GM19397 (cell line): ENCODE results near the gene CHRDL1.
A peak's percentile ranks its signal among the peaks of the same experiment; 100 is the strongest.

Experiments
- ATAC-seq: cut with Tn5 transposase; IDR thresholded peaks from one replicate; pipeline ENCODE4 v1.9.1; 2021; ENCODE audit warnings: mild to moderate bottlenecking, moderate library complexity; ENCODE audit not compliant: unreplicated experiment

The CHRDL1 gene

DNA sequence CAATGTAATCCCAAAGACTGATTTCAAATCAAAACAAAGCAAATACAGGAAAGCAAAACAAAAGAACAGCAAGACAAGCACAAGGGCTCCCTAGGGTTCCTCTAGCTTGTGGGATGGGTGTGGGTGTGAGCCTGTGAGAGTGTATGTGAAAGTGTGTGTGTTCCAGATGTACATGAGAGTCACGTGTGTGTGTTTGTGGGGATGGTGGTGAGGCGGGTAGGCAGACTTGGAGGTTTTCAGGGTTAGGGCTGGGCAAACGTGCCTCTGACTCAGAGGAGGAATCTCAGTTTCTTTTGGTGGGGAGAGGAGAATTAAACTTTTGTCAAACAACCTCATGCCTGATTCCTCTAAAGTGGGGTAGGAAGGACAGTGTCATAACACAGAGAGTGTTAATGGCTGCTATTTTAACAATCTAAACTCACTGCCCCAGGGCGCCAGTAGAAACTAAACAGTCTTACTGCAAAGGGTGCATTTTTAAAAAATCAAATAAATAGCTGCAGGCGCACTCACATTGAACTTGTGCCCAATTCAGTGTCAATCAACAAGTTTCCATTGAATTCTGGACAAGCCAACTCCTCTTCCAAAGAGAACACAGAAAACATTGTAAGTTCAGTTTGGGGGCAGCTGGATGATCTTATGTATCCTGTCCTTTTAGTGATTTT lies 51.8 kb downstream of the CHRDL1 start:
- ATAC-seq, result no peak

GRCh38 chrX:110741213-110741796 lies 54.3 kb downstream of the CHRDL1 start:
- ATAC-seq, result no peak

GRCh38 chrX:110734894-110735541 lies 60.6 kb downstream of the CHRDL1 start:
- no peak for ATAC-seq

DNA sequence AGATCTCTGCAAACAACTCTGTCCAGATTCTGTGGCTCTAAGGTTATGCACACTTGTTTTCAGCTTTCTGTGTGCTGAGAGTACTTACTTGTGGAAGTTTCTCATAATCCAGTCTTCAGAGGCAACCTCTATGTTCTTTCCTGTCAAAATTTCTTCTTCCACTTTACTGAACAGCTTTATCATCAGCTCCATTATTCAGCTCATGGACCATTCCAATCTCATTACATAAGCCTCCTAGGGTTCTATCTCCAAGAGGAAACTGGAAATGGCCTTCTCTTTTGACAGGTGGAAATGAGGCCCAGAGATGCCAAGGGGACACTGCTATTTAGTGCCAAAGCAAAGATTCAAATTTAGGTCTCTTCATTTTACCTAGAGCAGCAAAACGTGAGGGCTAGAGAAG lies 61.3 kb downstream of the CHRDL1 start:
- no peak for ATAC-seq

- ATAC-seq, result no peak
Observed at GRCh38 chrX:110733166-110733565, 62.5 kb downstream of the CHRDL1 start.

DNA sequence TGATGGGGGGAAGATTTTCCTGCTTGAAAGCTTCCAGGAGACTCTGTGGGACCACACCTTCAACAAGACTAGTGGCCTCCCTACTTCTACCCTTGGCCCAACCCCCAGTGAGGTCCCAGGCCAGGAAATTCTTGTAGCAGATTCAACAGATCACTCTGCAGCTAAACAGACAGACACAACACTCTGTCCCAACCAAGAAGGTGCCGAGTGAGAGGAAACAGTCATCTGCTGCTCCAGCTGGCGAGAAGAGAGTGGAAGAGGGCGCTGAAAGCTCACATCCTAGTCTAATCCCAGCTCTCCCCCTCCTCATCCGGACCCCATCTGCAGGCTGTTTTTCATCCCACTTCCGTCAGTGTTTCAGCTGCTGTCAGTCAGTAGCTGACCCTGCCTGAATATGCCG lies 63.4 kb downstream of the CHRDL1 start:
- no peak for ATAC-seq

DNA sequence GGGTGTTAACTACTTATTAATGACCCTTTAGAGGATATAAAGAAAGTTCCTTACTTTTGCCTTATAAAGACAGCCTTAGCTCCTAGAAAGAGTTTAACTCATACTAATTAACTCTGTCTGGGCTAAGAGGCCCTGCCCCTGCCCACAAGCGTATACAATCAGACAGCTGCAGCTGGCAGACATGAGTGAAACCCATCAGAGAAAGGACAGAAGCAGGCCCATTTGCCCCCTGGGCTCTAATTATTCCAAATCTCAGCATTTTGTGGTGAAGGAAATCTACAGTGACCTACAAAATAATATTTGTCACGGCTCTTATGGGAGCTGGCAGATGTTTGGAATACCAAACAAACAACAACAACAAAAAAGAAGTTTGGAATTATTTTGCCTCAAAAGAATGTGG lies 71.8 kb downstream of the CHRDL1 start:
- no peak for ATAC-seq

GRCh38 chrX:110722135-110722534 lies 73.5 kb downstream of the CHRDL1 start:
- no peak for ATAC-seq

DNA sequence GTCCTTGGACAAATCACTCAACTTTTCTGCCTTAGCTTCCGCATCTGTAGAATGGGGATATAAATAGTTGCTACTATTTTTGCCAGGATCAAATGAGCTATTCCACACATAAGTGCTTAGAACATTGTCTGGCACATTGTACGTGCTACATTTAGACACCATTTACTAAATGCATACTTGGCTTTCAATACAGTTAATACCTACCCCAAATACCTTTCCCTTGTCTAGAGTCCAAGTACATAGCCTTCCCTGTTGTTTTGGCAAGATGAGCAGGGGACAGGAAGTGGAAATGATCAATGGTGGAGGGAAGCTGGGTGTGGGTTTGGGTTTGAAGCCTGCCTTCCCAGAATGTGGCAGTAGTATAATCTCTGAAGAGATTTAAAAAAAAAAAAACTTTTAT lies 82.0 kb downstream of the CHRDL1 start:
- no peak for ATAC-seq

DNA sequence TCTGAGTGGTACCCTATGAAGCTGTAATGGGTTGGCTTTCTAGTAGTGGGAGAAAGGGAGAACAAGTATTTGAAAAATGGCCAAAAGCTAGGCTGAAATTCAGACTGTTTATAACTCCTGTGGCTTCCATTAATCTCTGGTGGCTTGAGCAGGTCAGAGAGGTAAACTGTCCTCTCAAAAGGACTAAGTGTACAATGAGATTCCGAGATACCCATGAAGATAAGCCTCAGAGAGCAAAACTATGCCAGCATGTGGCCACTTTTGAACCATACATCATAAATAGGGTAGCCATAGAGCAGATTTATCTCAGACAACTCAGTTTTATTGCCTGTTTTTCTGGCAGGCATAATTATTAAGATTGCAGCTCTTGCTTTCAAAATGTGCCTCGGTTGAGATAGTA lies 89.2 kb downstream of the CHRDL1 start:
- ATAC-seq, result no peak

- ATAC-seq, result no peak
Observed at GRCh38 chrX:110703641-110704040, 92.0 kb downstream of the CHRDL1 start.

GRCh38 chrX:110699109-110699508 lies 96.5 kb downstream of the CHRDL1 start:
- ATAC-seq, result peak; percentile 38

- peak; percentile 68 for ATAC-seq
Observed at GRCh38 chrX:110698696-110699095, 96.9 kb downstream of the CHRDL1 start.

- no peak for ATAC-seq
Observed at GRCh38 chrX:110692866-110693265, 102.8 kb downstream of the CHRDL1 start.

DNA sequence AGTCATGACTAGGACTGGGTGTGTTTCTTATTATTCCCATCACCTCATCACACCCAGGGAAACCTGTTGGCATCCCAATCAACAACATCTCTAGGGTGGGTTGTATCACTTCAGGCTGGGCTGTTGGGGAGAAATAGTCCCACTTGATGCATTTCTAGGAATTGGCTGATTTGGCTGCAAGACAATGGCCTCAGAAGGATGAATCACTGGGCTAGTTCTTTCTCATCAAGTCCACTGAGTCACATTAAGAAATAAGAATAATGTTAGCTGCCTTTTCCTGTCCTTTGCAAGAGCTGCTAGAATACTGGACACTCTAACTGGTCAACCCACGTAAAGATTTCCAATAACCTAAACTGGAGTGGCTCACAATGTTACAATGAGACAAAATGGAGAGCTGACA lies 104.2 kb downstream of the CHRDL1 start:
- no peak for ATAC-seq

- no peak for ATAC-seq
Observed at GRCh38 chrX:110684653-110685052, 111.0 kb downstream of the CHRDL1 start.

DNA sequence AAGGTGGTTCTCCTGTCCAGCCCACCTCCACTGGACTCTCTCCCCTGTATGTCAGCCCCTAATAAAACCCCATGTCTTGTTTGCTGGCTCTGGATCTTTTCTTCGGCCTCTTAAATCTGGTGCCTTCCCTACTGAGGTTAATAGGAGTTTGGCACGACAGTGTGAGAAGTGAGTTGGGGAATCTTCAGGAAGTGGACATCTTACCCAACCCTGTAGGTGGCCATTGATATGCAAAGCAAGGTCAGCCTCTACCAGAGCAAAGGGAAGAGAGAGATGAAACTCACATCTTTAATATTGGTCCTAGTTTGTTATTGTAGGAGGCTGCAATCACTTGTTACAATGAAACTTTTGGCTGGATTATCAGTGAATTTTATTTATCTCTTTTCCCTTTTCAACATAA lies 111.7 kb downstream of the CHRDL1 start:
- ATAC-seq, result no peak

DNA sequence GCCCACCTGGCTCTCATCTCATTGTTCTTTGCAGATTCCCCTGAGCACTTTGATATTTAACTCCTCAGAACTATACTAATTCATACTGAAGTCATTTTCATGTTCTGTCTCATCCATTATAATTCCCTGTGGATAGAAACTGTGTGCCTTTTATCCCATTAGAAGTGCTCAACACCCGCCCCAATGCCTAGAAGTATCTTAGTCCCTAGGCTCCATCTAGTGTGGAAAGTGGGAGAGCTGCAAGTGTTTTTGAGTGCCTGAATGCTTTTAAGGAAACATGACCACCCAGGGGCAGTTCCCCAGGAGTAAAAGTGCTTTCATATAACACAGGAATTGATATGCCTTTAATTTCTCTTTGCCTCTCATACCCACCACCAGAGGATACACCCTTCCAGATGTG lies 117.0 kb downstream of the CHRDL1 start:
- ATAC-seq, result no peak

DNA sequence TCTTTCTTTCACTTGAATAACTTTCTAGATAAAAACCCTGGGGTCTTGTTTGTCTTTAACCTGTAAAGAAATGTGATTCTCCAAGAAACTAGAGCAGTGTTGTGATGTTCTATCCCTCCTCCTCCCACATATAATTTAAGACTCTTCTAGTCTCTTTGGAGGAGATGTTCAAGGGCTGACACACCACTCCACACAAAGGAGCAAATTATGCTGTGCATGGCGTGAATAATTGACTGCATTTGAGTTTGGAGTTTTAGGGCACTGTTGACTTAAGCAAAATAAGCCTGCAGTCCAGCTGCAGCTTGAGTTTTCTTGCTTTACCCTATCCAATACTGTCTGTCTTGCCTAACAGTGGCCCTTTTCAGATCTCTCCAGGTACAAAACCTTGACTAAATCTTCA lies 119.7 kb downstream of the CHRDL1 start:
- ATAC-seq, result no peak

GRCh38 chrX:110671068-110671803 lies 124.4 kb downstream of the CHRDL1 start:
- ATAC-seq, result peak; percentile 88

GRCh38 chrX:110669572-110669971 lies 126.0 kb downstream of the CHRDL1 start:
- ATAC-seq, result no peak

- ATAC-seq, result no peak
Observed at GRCh38 chrX:110667706-110668105, 127.9 kb downstream of the CHRDL1 start.
